ENCODE results near the gene SHISAL2B.
"Not testable (repeated sequence)": the region's sequence is repeated elsewhere in the genome, so short reads cannot be mapped to it uniquely, and the experiment has no call there.

Gene SHISAL2B

DNA sequence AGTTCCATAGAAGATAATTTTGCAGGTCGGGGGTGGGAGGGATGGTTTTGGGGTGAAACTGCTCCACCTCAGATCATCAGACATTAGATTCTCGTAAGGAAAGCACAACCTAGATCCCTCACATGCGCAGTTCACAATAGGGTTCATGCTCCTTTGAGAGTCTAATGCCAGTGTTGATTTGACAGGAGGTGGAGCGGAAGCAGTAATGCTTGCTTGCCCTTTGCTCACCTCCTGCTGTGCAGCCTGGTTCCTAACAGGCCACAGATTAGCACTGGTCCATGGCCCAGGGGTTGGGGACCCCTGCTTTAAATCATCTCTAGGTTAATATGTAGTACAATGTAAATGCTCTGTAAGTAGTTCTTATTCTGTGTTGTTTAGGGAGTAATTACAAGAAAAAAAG is 10.5 kb downstream of the SHISAL2B start:
- no peak for DNase-seq (ENCODE audit: low read depth)

DNA sequence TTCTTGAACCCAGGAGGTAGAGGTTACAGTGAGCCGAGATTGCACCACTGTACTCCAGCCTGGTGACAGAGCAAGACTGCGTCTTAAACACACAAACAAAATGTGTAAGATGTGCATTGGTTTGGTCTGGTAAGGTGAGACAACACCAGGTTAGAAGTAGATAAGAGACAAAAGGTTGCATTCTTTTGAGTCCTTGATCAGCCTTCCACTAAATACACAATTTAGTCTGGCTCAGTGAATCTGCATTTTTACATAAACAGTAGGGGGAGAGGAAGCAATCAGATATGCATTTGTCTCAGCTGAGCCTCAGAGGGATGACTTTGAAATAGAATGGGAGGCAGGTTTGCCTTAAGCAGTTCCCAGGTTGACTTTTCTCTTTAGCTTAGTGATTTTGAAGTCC is 15.8 kb downstream of the SHISAL2B start:
- DNase-seq (ENCODE audit: low read depth): not testable (repeated sequence)

DNA sequence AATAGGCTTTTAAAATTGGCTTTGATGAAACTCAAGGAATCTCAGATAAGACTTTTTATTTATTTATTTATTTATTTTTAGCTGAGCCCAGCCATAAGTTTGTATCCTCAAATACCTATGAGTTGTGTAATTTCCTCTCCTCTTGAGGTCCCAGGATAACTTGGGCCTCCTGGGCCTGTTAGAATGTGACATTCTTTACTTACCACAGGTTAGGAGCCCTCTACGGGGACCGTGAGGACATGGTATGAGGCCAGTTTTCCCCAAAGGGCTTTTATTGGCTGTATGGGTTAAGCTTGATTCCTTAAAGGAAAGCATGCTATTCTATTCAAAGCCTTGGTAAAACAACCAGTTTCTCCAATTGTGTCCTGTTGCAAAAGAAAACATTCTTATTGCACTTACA is 16.9 kb downstream of the SHISAL2B start:
- no peak for DNase-seq (ENCODE audit: low read depth)

DNA sequence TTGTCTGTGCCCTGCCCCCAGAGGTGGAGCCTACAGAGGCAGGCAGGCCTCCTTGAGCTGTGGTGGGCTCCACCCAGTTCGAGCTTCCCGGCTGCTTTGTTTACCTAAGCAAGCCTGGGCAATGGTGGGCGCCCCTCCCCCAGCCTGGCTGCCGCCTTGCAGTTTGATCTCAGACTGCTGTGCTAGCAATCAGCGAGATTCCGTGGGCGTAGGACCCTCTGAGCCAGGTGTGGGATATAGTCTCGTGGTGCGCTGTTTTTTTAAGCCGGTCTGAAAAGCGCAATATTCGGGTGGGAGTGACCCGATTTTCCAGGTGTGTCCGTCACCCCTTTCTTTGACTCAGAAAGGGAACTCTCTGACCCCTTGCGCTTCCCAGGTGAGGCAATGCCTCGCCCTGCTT is 24.2 kb downstream of the SHISAL2B start:
- not testable (repeated sequence) for DNase-seq (ENCODE audit: low read depth)

DNA sequence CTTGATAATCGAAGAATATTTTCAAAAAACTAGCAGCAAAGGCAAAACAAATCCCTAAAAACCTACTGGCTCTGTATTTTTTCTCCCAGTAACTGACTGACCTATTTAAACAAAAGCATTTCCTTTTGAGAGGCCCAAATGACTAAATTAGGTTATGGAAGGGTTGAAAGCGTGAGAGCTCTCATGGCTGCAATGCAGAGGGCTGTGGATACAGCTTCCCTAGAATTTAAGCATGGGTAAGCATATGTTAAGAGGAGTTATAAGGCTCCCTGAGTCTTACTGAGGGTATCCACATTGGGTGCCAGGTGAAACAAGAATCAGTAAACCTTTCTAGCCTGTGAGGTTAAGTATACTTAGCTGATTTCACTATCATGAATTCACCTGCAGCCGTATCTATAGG is 32.3 kb downstream of the SHISAL2B start:
- DNase-seq (ENCODE audit: low read depth): no peak

DNA sequence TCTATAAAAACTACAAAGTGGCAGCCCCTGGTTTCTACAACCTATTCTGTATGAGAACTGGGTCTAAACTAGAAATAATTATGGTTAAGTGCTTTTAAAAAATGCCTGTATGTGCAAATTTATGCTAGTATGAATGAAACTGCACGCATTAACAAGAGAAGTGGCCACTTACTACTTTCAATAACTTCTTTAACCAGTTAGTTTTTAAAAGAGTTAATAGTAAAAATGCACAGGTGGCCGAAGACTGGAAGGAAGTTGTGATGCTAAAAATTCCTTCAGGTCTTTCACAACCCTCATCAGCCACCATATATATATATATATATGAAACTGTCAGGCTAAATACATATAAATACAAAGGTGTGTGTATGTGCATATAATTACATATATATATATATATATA is 36.8 kb downstream of the SHISAL2B start:
- DNase-seq (ENCODE audit: low read depth): no peak

DNA sequence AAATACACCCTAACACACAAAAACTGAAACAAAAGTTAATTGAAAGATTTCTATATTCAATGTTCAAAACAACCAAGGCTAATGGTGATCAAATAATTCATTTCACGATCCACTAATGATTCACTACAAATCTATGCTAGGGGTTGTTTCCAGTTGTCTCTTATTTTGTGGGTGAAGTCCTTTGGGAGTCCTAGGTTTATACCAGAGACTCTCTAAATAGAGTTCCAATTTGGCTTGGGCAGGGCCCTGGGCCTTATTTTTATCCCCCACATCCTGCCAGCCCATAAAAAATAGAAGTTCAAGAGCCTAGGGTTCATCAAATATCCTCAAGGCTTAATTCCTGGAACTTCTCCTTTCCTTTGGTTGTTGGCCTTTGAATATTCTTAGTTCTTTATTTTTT is 52.1 kb downstream of the SHISAL2B start:
- DNase-seq (ENCODE audit: low read depth): no peak

DNA sequence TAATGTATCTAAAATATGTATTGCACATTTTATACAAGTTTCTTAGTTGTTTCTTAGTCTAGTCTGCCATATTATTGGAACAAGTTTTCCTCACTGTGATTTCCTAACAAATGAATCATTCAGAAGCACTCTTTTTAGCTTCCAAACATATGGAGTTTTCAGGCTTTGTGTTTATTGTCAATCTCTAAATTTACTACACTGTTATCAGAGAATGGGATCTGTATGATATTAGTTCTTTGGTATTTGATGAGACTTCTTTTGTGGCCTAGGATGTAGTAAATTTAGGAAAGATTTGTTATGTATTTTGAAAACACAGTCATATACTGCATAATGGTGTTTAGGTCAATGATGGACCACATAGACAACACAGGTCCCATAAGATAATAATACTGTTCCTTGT is 52.5 kb downstream of the SHISAL2B start:
- DNase-seq (ENCODE audit: low read depth): no peak

DNA sequence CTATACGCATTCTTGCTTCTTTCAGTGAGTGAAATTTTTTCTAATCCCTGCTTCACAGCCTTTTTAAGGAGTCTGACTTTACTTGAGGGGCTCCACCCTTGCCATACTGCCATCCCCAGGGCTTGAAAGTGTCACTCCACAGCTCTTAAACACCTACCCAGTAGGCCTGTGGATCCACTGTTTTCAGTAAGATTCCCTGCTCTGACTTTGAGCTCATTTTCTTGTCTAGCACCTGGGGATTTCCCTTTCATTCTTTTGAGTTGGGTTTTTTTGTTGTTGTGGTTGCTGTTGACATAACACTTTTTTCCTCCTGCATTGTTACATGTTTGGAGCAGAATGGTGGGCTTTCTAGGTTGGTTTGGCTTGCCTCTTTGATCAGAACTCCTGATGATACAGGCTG is 54.6 kb downstream of the SHISAL2B start:
- no peak for DNase-seq (ENCODE audit: low read depth)

DNA sequence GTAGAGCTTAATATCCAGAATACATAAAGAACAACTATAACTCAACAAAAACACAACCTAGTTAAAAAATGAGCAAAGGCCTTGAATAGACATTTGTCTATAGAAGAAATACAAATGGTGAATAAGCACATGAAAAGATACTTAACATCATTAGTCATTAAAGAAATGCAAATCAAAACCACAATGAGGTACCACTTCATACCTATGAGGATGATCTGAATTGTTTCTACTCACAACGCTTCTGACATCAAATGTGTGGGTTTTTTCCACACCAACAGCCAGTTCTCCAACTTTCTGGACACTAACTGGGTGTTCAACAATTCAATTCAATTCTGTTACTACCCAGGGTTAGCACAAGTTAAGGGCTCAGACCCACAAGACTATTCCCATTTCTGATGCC is 56.1 kb downstream of the SHISAL2B start:
- DNase-seq (ENCODE audit: low read depth): no peak

DNA sequence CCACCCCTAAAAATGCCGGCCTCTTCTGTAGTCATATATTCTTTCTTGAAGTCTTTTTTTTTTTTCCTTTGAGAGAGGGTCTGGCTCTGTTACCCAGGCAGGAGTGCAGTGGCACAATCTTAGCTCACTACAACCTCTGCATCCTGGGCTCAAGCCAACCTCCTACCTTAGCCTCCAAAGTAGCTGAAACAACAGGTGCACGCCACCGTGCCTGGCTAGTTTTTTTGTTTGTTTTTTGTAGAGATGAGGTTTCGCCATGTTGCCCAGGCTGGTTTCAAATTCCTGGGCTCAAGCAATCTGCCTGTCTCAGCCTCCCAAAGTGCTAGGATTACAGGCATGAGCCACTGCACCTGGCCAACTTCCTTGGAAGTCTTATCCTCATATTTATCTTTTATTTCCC is 59.1 kb downstream of the SHISAL2B start:
- no peak for DNase-seq (ENCODE audit: low read depth)

DNA sequence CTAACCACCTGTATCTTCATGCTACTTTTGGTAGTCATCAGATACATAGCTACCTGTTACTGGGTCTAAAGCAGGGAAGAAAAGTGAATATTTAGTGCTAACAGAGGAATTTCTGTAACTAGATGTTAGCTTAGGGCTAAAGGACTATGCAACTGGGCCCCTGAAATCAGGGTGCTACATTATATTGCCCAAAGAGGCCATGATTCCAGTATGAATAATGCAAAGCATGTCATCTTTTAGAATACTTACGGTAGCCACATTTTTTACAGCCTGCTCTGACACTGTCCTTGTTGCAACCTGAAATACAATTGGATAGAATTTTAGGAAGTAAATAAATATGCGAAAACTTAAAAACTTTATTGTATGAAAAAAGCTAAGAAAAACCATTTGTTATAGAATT is 63.8 kb downstream of the SHISAL2B start:
- no peak for DNase-seq (ENCODE audit: low read depth)

DNA sequence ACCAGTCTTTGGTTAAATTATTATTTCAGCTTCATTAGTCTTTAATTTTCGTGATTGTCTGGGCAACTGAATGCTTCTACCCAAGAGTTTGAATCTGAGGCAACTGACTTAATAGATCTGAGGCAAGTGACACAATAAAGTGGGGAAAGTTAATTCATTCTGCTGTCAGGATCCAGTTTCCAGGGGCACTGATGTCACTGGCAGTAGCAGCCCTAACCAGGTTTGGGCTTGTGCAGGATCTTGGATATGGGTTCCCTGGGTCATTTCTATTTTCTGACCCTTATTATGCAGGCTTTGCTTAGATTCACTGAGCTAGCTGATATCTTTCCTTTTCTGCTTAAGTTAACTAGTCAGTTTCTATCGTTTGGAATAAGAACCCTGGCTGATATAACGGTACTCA is 68.6 kb downstream of the SHISAL2B start:
- DNase-seq (ENCODE audit: low read depth): no peak

DNA sequence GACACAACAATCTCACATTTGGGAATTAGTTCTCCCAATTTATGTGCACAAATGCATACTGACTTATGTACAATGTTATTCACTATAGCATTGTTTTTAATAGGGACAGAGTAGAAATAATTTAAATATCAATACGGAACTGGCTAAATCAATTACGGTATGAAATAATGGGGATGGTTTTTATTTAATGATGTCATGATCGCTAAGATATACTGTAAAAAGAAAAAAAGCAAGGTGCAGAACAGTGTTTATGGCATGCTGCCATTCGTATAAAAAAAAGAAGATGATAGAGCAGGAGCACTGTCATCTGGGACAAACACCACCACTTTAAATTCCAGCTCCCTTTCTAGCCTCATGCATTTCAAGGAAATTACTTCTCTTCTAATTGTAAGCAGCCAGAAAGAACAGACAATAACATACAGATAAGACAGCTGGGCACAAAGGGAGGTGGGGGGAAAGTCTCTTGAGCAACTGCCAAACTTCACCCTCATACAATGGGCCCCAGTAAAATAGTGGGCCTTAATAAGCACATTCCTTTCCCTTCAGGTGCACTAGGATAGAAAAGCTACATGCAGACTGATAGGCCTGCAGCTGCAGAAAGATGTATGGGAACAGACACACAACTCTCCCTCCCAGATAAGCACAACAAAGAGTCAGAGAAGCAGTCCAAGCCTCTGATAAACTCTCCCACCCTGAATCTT is 69.8 kb downstream of the SHISAL2B start:
- DNase-seq (ENCODE audit: low read depth): no peak

DNA sequence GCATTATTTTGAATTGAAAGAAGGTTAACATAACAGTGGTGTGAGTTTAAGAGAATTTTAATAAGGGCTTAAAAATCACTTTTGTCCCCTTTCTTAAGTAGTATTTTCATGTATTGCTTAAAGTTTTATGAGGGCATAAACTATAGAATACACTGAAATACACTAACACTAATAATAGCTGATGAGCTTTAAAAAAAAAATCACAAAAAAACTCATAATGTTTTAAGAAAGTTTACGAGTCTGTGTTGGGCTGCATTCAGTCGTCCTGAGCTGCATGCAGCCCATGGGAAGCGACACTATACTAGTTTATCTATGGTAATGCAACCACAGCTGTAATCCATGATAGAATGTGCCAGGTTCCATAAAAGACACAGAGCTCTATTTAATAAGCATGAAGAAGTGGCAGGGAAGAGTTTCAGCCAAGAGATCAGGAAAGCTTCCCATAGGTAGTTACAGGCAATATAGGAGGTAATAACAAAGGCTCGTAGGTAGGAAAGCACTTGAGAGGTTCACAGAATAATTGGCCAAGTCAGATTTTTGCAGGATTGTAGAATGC is 73.7 kb downstream of the SHISAL2B start:
- DNase-seq (ENCODE audit: low read depth): no peak

DNA sequence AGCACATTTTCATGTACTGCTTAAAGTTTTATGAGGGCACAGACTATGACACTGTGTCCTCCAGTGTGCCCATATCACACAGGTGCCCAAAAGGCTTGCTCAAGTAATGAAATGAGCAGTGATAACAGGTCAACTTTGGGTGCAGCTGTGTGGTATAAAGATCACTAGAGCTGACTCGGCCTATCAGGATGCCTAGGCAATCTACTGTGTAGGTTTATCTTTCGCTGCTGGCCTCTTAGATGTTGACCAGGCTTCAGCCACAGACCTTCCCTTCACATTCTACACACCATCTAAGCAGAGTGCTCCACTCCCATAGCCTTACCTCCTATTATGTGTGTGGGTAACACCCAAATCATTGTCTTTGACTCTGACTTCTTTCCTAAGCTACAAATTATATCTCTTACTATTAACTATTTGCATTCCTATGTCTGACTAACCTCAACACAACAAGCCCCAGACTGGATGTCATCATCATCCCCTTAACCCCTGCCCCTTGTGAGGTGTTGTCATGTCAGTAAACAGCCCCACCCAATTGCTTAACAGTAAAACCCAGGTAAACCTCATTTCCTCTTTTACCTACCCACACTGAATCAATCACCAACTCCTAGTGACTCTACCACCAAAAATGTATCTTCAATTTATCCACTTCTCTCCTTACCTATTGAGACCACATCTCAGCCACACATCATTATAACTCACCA is 75.7 kb downstream of the SHISAL2B start:
- no peak for DNase-seq (ENCODE audit: low read depth)

DNA sequence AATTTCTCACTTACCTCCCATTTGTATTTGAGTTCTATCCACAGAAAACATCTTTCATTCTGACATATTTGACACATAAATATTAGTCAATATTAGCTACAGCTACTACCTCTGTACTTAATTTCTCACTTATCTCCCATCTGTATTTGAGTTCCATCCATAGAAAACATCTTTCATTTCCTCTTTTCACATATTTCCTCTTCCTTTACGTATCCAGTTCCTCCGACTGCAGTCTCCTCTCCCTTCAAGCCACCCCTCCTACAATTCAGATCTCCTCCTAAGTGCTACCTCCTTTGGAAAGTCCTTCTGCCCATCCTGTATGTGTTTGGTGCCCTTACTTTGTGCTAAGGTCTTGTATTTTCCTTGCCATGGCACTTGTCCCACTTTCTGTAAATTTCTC is 76.6 kb downstream of the SHISAL2B start:
- no peak for DNase-seq (ENCODE audit: low read depth)
